H1 (cell line): Measurements from ENCODE around the gene CYTIP. TPM values are rescaled to one million over a fixed set of nuclear protein-coding genes. Genes with fewer than 3 reads are reported as not detected.

ENCODE experiments used
- CTCF ChIA-PET: fragments of 300-600 bp; sonication (Branson Sonifier 250); formaldehyde crosslinking; loops from one replicate; lab custom pipeline; 2021; ENCODE audit not compliant: partially characterized antibody; lab: Charles Lee
- POLR2A ChIA-PET: fragments of 300-600 bp; sonication (Branson Sonifier 250); formaldehyde crosslinking; loops from one replicate; lab custom pipeline; 2021; ENCODE audit warnings: inconsistent platforms; ENCODE audit not compliant: partially characterized antibody; lab: Charles Lee
- DNase-seq, 2 experiments: peaks; one replicate each; pipeline versions ENCODE4 v3.0.0 to v3.0.0-alpha.2; 2010 to 2022; ENCODE audit warnings: low spot score in 2 of 2, low read depth in 1 of 2, mixed read lengths in 1 of 2
- FAIRE-seq: peaks from 2 replicates; lab custom pipeline; 2011; peaks lifted over from hg19 to GRCh38; lab: Jason Lieb, UNC
- H2AFZ ChIP-seq: 2 replicates; pipeline ENCODE4 v1.8.1; 2012; ENCODE audit warnings: low read length, inconsistent platforms
- H2AK5ac ChIP-seq: 2 replicates; pipeline ENCODE4 v1.6.1; 2013; ENCODE audit warnings: low read depth, low read length
- H2BK120ac ChIP-seq: replicated peaks from 2 replicates; pipeline ENCODE3; 2013; ENCODE audit warnings: low read depth, low read length, inconsistent platforms
- H2BK12ac ChIP-seq: 2 replicates; pipeline ENCODE4 v1.6.1; 2013; ENCODE audit warnings: low read depth, low read length
- H2BK15ac ChIP-seq: 2 replicates; pipeline ENCODE4 v1.6.1; 2013; ENCODE audit warnings: low read length
- H2BK20ac ChIP-seq: 2 replicates; pipeline ENCODE4 v1.6.1; 2013; ENCODE audit warnings: low read length
- H2BK5ac ChIP-seq: 2 replicates; pipeline ENCODE4 v1.6.1; 2013; ENCODE audit warnings: low read depth, low read length
- H3K14ac ChIP-seq: 2 replicates; pipeline ENCODE4 v1.6.1; 2013; ENCODE audit warnings: inconsistent platforms; ENCODE audit not compliant: insufficient read length
- H3K18ac ChIP-seq: 2 replicates; pipeline ENCODE4 v1.6.1; 2013; ENCODE audit warnings: low read length; ENCODE audit errors: extremely low read depth
- H3K23ac ChIP-seq: 2 replicates; pipeline ENCODE4 v1.6.1; 2013; ENCODE audit warnings: inconsistent platforms; ENCODE audit not compliant: insufficient read length
- H3K23me2 ChIP-seq: 2 replicates; pipeline ENCODE4 v1.6.1; 2013; ENCODE audit warnings: low read depth, low read length
- H3K27ac ChIP-seq: 2 replicates; pipeline ENCODE4 v1.6.1; 2011; ENCODE audit warnings: low read depth, low read length, inconsistent platforms
- H3K27me3 ChIP-seq, 4 experiments: replicated peaks in 1 of 4; 1 replicate in 1 of 4; 2 replicates in 3 of 4; pipeline versions ENCODE4 v1.6.1 to v1.8.1; 2011 to 2013; ENCODE audit warnings: low read length in 3 of 4, mild to moderate bottlenecking in 3 of 4, inconsistent platforms in 2 of 4, mixed read lengths in 2 of 4, moderate library complexity in 1 of 4; ENCODE audit not compliant: control insufficient read depth in 3 of 4, insufficient read depth in 3 of 4; ENCODE audit errors: extremely low read depth in 1 of 4
- H3K36me3 ChIP-seq, 4 experiments: 2 replicates each; pipeline versions ENCODE4 v1.6.1 to v1.8.1; 2011 to 2013; ENCODE audit warnings: mild to moderate bottlenecking in 4 of 4, low read length in 3 of 4, moderate library complexity in 2 of 4, control low read depth in 1 of 4, inconsistent platforms in 1 of 4; ENCODE audit not compliant: insufficient read depth in 4 of 4, control insufficient read depth in 2 of 4
- H3K4ac ChIP-seq: replicated peaks from 2 replicates; pipeline ENCODE3; 2013; ENCODE audit warnings: low read length, low read depth, mixed read lengths, inconsistent platforms; ENCODE audit not compliant: insufficient read length
- H3K4me1 ChIP-seq, 4 experiments: replicated peaks in 1 of 4; 1 replicate in 1 of 4; 2 replicates in 3 of 4; pipeline versions ENCODE4 v1.6.1 to v1.8.1; 2011 to 2013; ENCODE audit warnings: low read length in 3 of 4, inconsistent platforms in 2 of 4, mixed read lengths in 1 of 4; ENCODE audit not compliant: insufficient read depth in 4 of 4, control insufficient read depth in 3 of 4
- H3K4me2 ChIP-seq, 2 experiments: 2 replicates each; pipeline versions ENCODE4 v1.6.1 to v1.8.1; 2011 to 2013; ENCODE audit warnings: low read depth in 2 of 2, low read length in 2 of 2, control low read depth in 1 of 2, inconsistent platforms in 1 of 2, mild to moderate bottlenecking in 1 of 2; ENCODE audit not compliant: insufficient read depth in 1 of 2
- H3K4me3 ChIP-seq, 4 experiments: fragments of 200-600, 300-600 bp in 1 of 4; sonication (generic), shearing (Covaris generic), sonication (Bioruptor Twin) in 1 of 4; 2 replicates each; pipeline versions ENCODE4 v1.5.1 to v1.8.1; 2011 to 2016; ENCODE audit warnings: low read length in 4 of 4, low read depth in 3 of 4, control low read depth in 2 of 4, inconsistent platforms in 2 of 4, mild to moderate bottlenecking in 2 of 4, mixed read lengths in 1 of 4, moderate library complexity in 1 of 4; ENCODE audit not compliant: insufficient read depth in 2 of 4; ENCODE audit errors: extremely low read depth in 1 of 4
- H3K56ac ChIP-seq: replicated peaks from 2 replicates; pipeline ENCODE3; 2013; ENCODE audit warnings: low read depth, mild to moderate bottlenecking, mixed read lengths, low read length, inconsistent platforms; ENCODE audit not compliant: insufficient read length
- H3K79me1 ChIP-seq: 2 replicates; pipeline ENCODE4 v1.6.1; 2013; ENCODE audit warnings: low read depth, low read length, control low read depth
- H3K79me2 ChIP-seq, 2 experiments: 2 replicates each; pipeline versions ENCODE4 v1.6.1 to v1.8.1; 2012 to 2013; ENCODE audit warnings: low read length in 2 of 2, mild to moderate bottlenecking in 2 of 2, inconsistent platforms in 1 of 2; ENCODE audit not compliant: insufficient read depth in 2 of 2, control insufficient read depth in 1 of 2
- H3K9ac ChIP-seq, 4 experiments: replicated peaks in 1 of 4; 1 replicate in 1 of 4; 2 replicates in 3 of 4; pipeline versions ENCODE4 v1.6.1 to v1.8.1; 2011 to 2013; ENCODE audit warnings: low read depth in 3 of 4, low read length in 3 of 4, control low read depth in 2 of 4, mild to moderate bottlenecking in 2 of 4, moderate library complexity in 2 of 4, inconsistent platforms in 1 of 4; ENCODE audit errors: extremely low read depth in 1 of 4
- H3K9me3 ChIP-seq, 2 experiments: 2 replicates each; pipeline versions ENCODE4 v1.6.1 to v1.8.1; 2012 to 2013; ENCODE audit warnings: mild to moderate bottlenecking in 2 of 2, moderate library complexity in 2 of 2, control low read depth in 1 of 2, inconsistent platforms in 1 of 2, low read depth in 1 of 2, low read length in 1 of 2, mixed read lengths in 1 of 2; ENCODE audit not compliant: insufficient read depth in 2 of 2
- H4K20me1 ChIP-seq, 2 experiments: replicated peaks in 1 of 2; 2 replicates each; pipeline versions ENCODE3 to v1.8.1; 2011 to 2013; ENCODE audit warnings: inconsistent platforms in 2 of 2, low read length in 2 of 2, mild to moderate bottlenecking in 1 of 2; ENCODE audit not compliant: insufficient read depth in 2 of 2, control insufficient read depth in 1 of 2
- H4K5ac ChIP-seq: 2 replicates; pipeline ENCODE4 v1.6.1; 2013; ENCODE audit warnings: low read length, low read depth, mixed read lengths, inconsistent platforms; ENCODE audit not compliant: insufficient read length
- H4K8ac ChIP-seq: 2 replicates; pipeline ENCODE4 v1.8.0; 2013; ENCODE audit warnings: mild to moderate bottlenecking, moderate library complexity, low read length, inconsistent platforms; ENCODE audit not compliant: insufficient read depth; ENCODE audit errors: extremely low read depth
- H4K91ac ChIP-seq: replicated peaks from 2 replicates; pipeline ENCODE3; 2013; ENCODE audit warnings: low read length, mixed read lengths, inconsistent platforms; ENCODE audit not compliant: insufficient read length
- BRCA1 ChIP-seq: IDR thresholded peaks from 2 replicates; pipeline ENCODE4 v1.6.1; 2012; ENCODE audit warnings: low read depth, low read length, improper control_type of control experiment
- CHD1 ChIP-seq: IDR thresholded peaks from 2 replicates; pipeline ENCODE4 v1.6.1; 2012; ENCODE audit warnings: low read depth, low read length, improper control_type of control experiment
- CTCF ChIP-seq, 3 experiments: IDR thresholded peaks; 1 replicate in 2 of 3; 2 replicates in 1 of 3; pipeline versions ENCODE4 v1.5.1 to v1.6.1; 2011; ENCODE audit warnings: low read length in 3 of 3, mild to moderate bottlenecking in 3 of 3, inconsistent platforms in 2 of 3, low read depth in 1 of 3, moderate library complexity in 1 of 3; ENCODE audit not compliant: insufficient read depth in 1 of 3; ENCODE audit errors: control extremely low read depth in 1 of 3
- HDAC2 ChIP-seq, 2 experiments: fragments of 300-600 bp in 1 of 2; sonication (generic) in 1 of 2; IDR thresholded peaks; 2 replicates each; pipeline ENCODE4 v1.6.1; 2011 to 2012; ENCODE audit warnings: low read depth in 2 of 2, low read length in 2 of 2, mild to moderate bottlenecking in 2 of 2, moderate library complexity in 2 of 2, borderline replicate concordance in 1 of 2, inconsistent platforms in 1 of 2
- JUN ChIP-seq: IDR thresholded peaks from 2 replicates; pipeline ENCODE4 v1.6.1; 2011; ENCODE audit warnings: low read depth, mild to moderate bottlenecking, improper control_type of control experiment, low read length
- PHF8 ChIP-seq: fragments of 200-600 bp; sonication (generic); conservative IDR thresholded peaks from 2 replicates; pipeline ENCODE4 v1.7.1; 2012; ENCODE audit warnings: low read depth, mild to moderate bottlenecking, inconsistent platforms, low read length, moderate library complexity
- RFX5 ChIP-seq: IDR thresholded peaks from 2 replicates; pipeline ENCODE4 v1.6.1; 2011; ENCODE audit warnings: low read depth, low read length, improper control_type of control experiment, borderline replicate concordance
- RNF2 ChIP-seq: fragments of 200-900, 300-1000 bp; sonication (generic); IDR thresholded peaks from 2 replicates; pipeline ENCODE4 v1.7.1; 2016; ENCODE audit warnings: borderline replicate concordance, low read depth, mild to moderate bottlenecking, antibody characterized with exemption, low read length; ENCODE audit not compliant: poor library complexity, severe bottlenecking; ENCODE audit errors: missing control alignments
- SRF ChIP-seq: IDR thresholded peaks from 2 replicates; pipeline ENCODE4 v1.6.1; 2011; ENCODE audit warnings: mild to moderate bottlenecking, low read depth, low read length, moderate library complexity
- ZNF274 ChIP-seq: IDR thresholded peaks from 2 replicates; pipeline ENCODE4 v1.7.0; 2012; ENCODE audit warnings: low read length, borderline replicate concordance; ENCODE audit errors: extremely low read depth
- WGBS, 2 experiments: shearing (Covaris generic) in 1 of 2; methylation state at CpG; one replicate each; pipeline versions ENCODE4 v1.1.6 to v1.1.7; 2013 to 2015; ENCODE audit warnings: low lambda C conversion rate in 2 of 2, mixed read lengths in 2 of 2, inconsistent platforms in 1 of 2, low coverage in 1 of 2, missing lambda C conversion rate in 1 of 2; ENCODE audit not compliant: insufficient replicate concordance in 2 of 2, insufficient coverage in 1 of 2, insufficient read length in 1 of 2; ENCODE audit errors: extremely low coverage in 1 of 2, missing lambda C conversion rate in 1 of 2; 5-methylcytosine and 5-hydroxymethylcytosine counted together
- polyA plus RNA-seq, 7 experiments: library from polyadenylated mRNA; depleted of rRNA in 3 of 7; stranded (reverse) in 5 of 7; unstranded in 2 of 7; fragments of >200 nt in 5 of 7; fragments of 200-250 nt in 2 of 7; gene quantifications; 1 replicate in 5 of 7; 2 replicates in 1 of 7; 4 replicates in 1 of 7; pipeline versions ENCODE4 v1.2.1 to v1.2.3, GENCODE V29; 2011 to 2013; ENCODE audit warnings: missing spikeins in 2 of 7, mixed read lengths in 2 of 7
- total RNA-seq: library from RNA; stranded (reverse); fragmentation: NEBNext Ultra II Directional; extraction: Animal tissue kit (Norgen Biotek cat#: 25700); gene quantifications from 2 replicates; pipeline ENCODE4 v1.2.1, GENCODE V29; 2021

The CYTIP gene
- total and polyA plus RNA-seq, 2 of the 8 experiments (the other 6 are each of a cell fraction or from before 2014, with no cell fraction given), result 0.12 TPM; not detected in 1

- Histone ChIP-seq H3K9ac (no peak overlapping the region), H3K9me3 (no peaks in the 10 kb centered on the region), H3K23me2 (no peaks in the 10 kb centered on the region), H2BK12ac (no peak overlapping the region), H3K4me3 (no peak overlapping the region), H4K20me1 (no peaks in the 10 kb centered on the region), H3K27ac (no peak overlapping the region), H2BK15ac (no peak overlapping the region), H4K91ac (no peak overlapping the region), H3K27me3 (no peaks in the 10 kb centered on the region), H3K4me1 (no peaks in the 10 kb centered on the region; a peak in 1 of 7 replicates), H3K18ac (no peak overlapping the region), H2BK5ac (no peak overlapping the region), H2AFZ (no peak overlapping the region), H3K36me3 (no peaks in the 10 kb centered on the region), H3K14ac (no peak overlapping the region), H2BK20ac (no peak overlapping the region), H4K5ac (no peak overlapping the region), H3K23ac (no peak overlapping the region), H3K56ac (no peak overlapping the region), H2BK120ac (no peak overlapping the region), H3K79me2 (no peaks in the 10 kb centered on the region), H3K4me2 (no peak overlapping the region), H4K8ac (no peak overlapping the region), H2AK5ac (no peak overlapping the region), H3K4ac (no peak overlapping the region), H3K79me1 (no peaks in the 10 kb centered on the region)
- DNase-seq (no peak), FAIRE-seq (no peak)
- ChIA-PET CTCF (interaction anchor here (0.6 kb wide), 1 partner anchor 38 kb away, joined by 3 read pairs; no protein-coding TSS in a partner anchor), POLR2A (no interaction called here)
- WGBS, 2 experiments, result 89% methylated on average over 12 of the region's 12 CpGs; no CpG with 5 or more reads in 1 of the 2 experiments
- TF ChIP-seq ZNF274, result no peak
- no peak for TF ChIP-seq RFX5
- no peak for TF ChIP-seq RNF2
- TF ChIP-seq CTCF (IDR thresholded peaks at IDR 0.05; ENCODE audit: control extremely low read depth in 1 of 3, insufficient read depth in 1 of 3, low read depth in 1 of 3, low read length in 3 of 3), result no peak
- no peak for TF ChIP-seq PHF8
- TF ChIP-seq SRF, result no peak
- no peak for TF ChIP-seq JUN
- no peak for TF ChIP-seq BRCA1
- TF ChIP-seq CHD1, result no peak
- no peak for TF ChIP-seq HDAC2 (IDR thresholded peaks at IDR 0.05; ENCODE audit: borderline replicate concordance in 1 of 2, low read depth in 2 of 2, low read length in 2 of 2)
These were observed 32.0 kb upstream of the CYTIP start for GRCh38 chr2:157475722-157476390.
